Kidney epithelial cell (primary cell): ENCODE data around the gene RRAGC. TPM values are rescaled to one million over a fixed set of nuclear protein-coding genes. Genes with fewer than 3 reads are reported as not detected.

Source experiments
- DNase-seq: peaks from one replicate; pipeline ENCODE4 v3.0.0-alpha.2; 2010; ENCODE audit warnings: low read depth
- H3K27me3 ChIP-seq: 2 replicates; pipeline ENCODE4 v1.6.0; 2011; ENCODE audit warnings: low read length; ENCODE audit not compliant: control insufficient read depth, insufficient read depth
- H3K36me3 ChIP-seq: 2 replicates; pipeline ENCODE4 v1.5.1; 2011; ENCODE audit warnings: low read length; ENCODE audit not compliant: control insufficient read depth, insufficient read depth
- H3K4me3 ChIP-seq: 2 replicates; pipeline ENCODE4 v1.5.1; 2011; ENCODE audit warnings: low read depth, mild to moderate bottlenecking, control low read depth, low read length
- CTCF ChIP-seq: IDR thresholded peaks from 2 replicates; pipeline ENCODE4 v1.5.1; 2011; ENCODE audit warnings: mild to moderate bottlenecking, moderate library complexity, low read length, control low read depth, inconsistent platforms; ENCODE audit not compliant: insufficient read depth, poor library complexity, severe bottlenecking
- total RNA-seq: library from RNA; depleted of rRNA; stranded (reverse); fragments of >200 nt; gene quantifications from 2 replicates; pipeline ENCODE4 v1.2.3, GENCODE V29; 2015

RRAGC gene
- total RNA-seq, 1 donor from 2014 or later = 40.3 TPM

- Histone ChIP-seq H3K36me3 (no peaks in the 10 kb centered on the region), H3K27me3 (no peaks in the 10 kb centered on the region), H3K4me3 (no peak overlapping the region)
- TF ChIP-seq CTCF = no peak
- DNase-seq = no peak
Measured at GRCh38 chr1:38896169-38896568, 36.6 kb upstream of the RRAGC start.

- H3K4me3 ChIP-seq = no peak overlapping the region
- no peak for DNase-seq
- no peaks in the 10 kb centered on the region for H3K27me3 ChIP-seq
- no peaks in the 10 kb centered on the region for H3K36me3 ChIP-seq
- TF ChIP-seq CTCF = no peak
Measured at GRCh38 chr1:38892976-38893375, 33.4 kb upstream of the RRAGC start.

- H3K36me3 ChIP-seq = no peaks in the 10 kb centered on the region
- no peak overlapping the region for H3K4me3 ChIP-seq
- no peaks in the 10 kb centered on the region for H3K27me3 ChIP-seq
- DNase-seq = no peak
- peak; percentile 12 for TF ChIP-seq CTCF
Measured at GRCh38 chr1:38891753-38892152, 32.2 kb upstream of the RRAGC start.

- no peaks in the 10 kb centered on the region for H3K27me3 ChIP-seq
- DNase-seq = no peak
- no peaks in the 10 kb centered on the region for H3K36me3 ChIP-seq
- TF ChIP-seq CTCF = no peak
- no peak overlapping the region for H3K4me3 ChIP-seq
Measured at GRCh38 chr1:38889589-38889988, 30.0 kb upstream of the RRAGC start.

- no peak for TF ChIP-seq CTCF
- Histone ChIP-seq H3K4me3 (no peak overlapping the region), H3K36me3 (no peaks in the 10 kb centered on the region), H3K27me3 (no peaks in the 10 kb centered on the region)
- no peak for DNase-seq
Measured at GRCh38 chr1:38888423-38889333, 29.1 kb upstream of the RRAGC start.

GRCh38 chr1:38885092-38885491, 25.5 kb upstream of the RRAGC start:
- H3K36me3 ChIP-seq = no peaks in the 10 kb centered on the region
- no peak for DNase-seq
- no peak overlapping the region for H3K4me3 ChIP-seq
- TF ChIP-seq CTCF = no peak
- no peaks in the 10 kb centered on the region for H3K27me3 ChIP-seq
